Measurements from ENCODE around the gene CNTNAP2. TPM values are rescaled to one million over a fixed set of nuclear protein-coding genes. Genes with fewer than 3 reads are reported as not detected.
A peak's percentile ranks its signal among the peaks of the same experiment; 100 is the strongest.

The CNTNAP2 gene
- total and polyA plus RNA-seq, 12 donors: 0.07 to 0.77 (median 0.24) TPM

DNA sequence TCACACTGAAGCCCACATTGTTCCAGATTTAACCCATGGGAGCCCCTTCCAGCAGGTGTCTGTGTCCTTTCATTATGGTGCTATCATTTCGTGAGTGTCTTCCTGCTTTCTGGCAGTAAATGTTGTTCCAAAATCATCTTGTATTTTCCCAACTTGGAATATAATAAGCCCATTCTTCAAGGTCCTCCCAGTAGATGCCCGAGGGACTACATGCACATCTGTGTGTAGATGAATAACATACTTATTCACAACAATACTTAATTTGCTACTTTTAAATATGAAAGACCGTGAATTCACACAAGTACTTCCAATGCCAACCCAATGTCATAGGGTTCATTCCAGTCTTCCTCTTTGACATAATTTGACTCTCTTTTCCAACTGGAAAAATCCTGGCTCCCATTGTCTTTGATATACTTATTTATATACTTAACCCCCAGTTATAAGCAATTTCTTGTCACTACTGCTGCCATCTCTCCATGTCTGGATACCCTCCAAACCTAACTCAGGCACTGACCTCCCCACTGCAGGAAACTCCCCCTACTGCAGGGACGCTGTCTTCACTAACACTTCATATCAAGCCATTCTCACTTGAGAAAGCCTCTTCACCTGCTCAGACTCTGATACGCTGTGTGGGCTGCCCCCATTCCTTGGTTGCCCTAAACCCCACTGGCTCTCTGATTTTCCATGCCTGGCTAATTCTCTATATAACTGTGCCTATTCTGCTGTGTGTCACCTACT lies 1119.2 kb downstream of the CNTNAP2 start:
- Histone ChIP-seq H3K27me3 (no peaks in the 10 kb centered on the region), H3K4me3 (no peak overlapping the region), H3K4me1 (no peaks in the 10 kb centered on the region), H3K9me3 (peaks cover 0 to 8% (median 0%) of the 10 kb centered on the region in 11 donors), H3K36me3 (no peaks in the 10 kb centered on the region), H3K27ac (no peak overlapping the region)
- DNase-seq (no peak), ATAC-seq (no peak)
- TF ChIP-seq, protein P1, sequence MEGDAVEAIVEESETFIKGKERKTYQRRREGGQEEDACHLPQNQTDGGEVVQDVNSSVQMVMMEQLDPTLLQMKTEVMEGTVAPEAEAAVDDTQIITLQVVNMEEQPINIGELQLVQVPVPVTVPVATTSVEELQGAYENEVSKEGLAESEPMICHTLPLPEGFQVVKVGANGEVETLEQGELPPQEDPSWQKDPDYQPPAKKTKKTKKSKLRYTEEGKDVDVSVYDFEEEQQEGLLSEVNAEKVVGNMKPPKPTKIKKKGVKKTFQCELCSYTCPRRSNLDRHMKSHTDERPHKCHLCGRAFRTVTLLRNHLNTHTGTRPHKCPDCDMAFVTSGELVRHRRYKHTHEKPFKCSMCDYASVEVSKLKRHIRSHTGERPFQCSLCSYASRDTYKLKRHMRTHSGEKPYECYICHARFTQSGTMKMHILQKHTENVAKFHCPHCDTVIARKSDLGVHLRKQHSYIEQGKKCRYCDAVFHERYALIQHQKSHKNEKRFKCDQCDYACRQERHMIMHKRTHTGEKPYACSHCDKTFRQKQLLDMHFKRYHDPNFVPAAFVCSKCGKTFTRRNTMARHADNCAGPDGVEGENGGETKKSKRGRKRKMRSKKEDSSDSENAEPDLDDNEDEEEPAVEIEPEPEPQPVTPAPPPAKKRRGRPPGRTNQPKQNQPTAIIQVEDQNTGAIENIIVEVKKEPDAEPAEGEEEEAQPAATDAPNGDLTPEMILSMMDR (IDR thresholded peaks at IDR 0.05): no peak
- 63 to 65% methylated on average over 5 of the region's 5 CpGs for WGBS, 2 donors
- intact Hi-C loops (cut with DNase I): loop anchor here in 1 of 10 donors (10.0 kb wide), 1 partner anchor 1029 kb away; no protein-coding TSS in a partner anchor

DNA sequence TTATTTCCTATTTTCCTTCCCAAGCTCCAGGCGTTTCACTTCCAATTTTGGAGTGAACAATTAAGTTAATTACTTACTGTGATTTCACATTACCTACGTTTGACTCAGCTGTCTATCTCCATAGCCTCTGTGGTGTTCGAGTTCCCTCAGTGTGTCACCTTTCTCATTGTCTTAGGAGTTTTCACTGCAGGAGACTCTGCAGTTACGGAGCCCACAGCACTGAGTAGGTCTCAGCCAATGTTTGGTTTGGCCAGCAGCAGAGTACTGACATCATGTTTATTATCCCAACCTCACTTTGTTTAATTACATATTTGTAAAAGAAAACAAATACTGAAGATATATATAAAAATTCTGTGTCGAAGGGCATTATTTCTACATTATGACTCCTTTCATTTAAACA lies 1123.9 kb downstream of the CNTNAP2 start:
- Histone ChIP-seq H3K36me3 (no peaks in the 10 kb centered on the region), H3K4me3 (no peak overlapping the region), H3K9me3 (no peaks in the 10 kb centered on the region), H3K4me1 (no peaks in the 10 kb centered on the region), H3K27ac (no peak overlapping the region), H3K27me3 (no peaks in the 10 kb centered on the region)
- TF ChIP-seq, protein P1 (IDR thresholded peaks at IDR 0.05): no peak
- no peak for DNase-seq
- intact Hi-C loops (cut with DNase I): loop anchor here in 3 of 10 donors (5.0 to 10.0 kb wide), 3 partner anchors 842 to 1024 kb away; no protein-coding TSS in a partner anchor
- 65 to 76% methylated on average over 5 of the region's 5 CpGs for WGBS, 2 donors
- no peak for ATAC-seq

DNA sequence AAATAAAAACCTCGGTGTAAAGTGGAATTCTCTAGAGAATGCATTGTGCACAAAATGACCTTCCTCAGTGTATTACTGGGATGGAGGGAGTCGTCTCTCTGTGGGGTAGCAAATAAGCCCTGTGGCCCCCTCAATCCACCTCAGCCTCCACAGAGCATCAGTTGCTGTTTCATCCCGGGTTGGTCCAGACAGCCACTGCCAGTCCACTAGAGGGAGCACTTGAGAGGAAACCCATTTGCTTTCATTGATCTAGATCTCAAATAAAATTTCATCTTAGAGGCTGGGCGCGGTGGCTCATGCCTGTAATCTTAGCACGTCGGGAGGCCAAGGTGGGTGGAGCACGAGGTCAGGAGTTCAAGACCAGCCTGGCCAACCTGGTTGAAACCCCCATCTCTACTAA lies 1128.7 kb downstream of the CNTNAP2 start:
- H3K9me3 ChIP-seq: no peaks in the 10 kb centered on the region
- TF ChIP-seq, protein P1 (IDR thresholded peaks at IDR 0.05): peak in 8 of 9 donors; percentile 25 to 70 (median 62)
- no peak for ATAC-seq
- 38 to 48% methylated on average over 8 of the region's 8 CpGs for WGBS, 2 donors
- no peak overlapping the region for H3K4me3 ChIP-seq
- intact Hi-C loops (cut with DNase I): loop anchor here in 5 of 10 donors (5.0 to 10.0 kb wide), 4 partner anchors 837 to 1020 kb away; no protein-coding TSS in a partner anchor
- H3K27me3 ChIP-seq: peaks cover 0 to 4% (median 0%) of the 10 kb centered on the region in 7 donors
- H3K4me1 ChIP-seq: no peaks in the 10 kb centered on the region
- DNase-seq: peak in 1 of 2 donors; percentile 5
- no peaks in the 10 kb centered on the region for H3K36me3 ChIP-seq
- H3K27ac ChIP-seq: no peak overlapping the region

DNA sequence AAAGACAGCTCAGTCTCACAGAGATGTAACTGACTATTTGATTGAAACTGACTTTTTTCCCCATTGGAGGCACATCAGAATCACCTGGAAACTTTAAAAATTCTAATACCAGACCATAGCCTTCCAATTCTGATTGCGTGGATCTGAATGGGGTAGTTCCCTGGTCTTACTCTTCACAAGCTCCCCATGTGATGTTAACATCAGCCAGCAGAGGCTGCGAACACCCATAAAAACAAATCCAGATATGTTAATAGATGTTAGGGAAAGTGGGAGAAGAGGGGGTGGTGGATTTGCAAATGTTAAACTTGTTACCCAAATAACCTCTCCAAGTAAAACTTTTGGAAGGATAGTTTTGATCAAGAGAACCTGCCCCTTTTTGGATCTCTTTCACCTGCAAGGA lies 1133.4 kb downstream of the CNTNAP2 start:
- TF ChIP-seq, protein P1 (IDR thresholded peaks at IDR 0.05): no peak
- intact Hi-C loops (cut with DNase I): loop anchor here in 5 of 10 donors (5.0 to 10.0 kb wide), 4 partner anchors 832 to 1015 kb away; no protein-coding TSS in a partner anchor
- no peaks in the 10 kb centered on the region for H3K36me3 ChIP-seq
- H3K27me3 ChIP-seq: peaks cover 0 to 4% (median 0%) of the 10 kb centered on the region in 7 donors
- H3K27ac ChIP-seq: no peak overlapping the region
- H3K4me1 ChIP-seq: no peaks in the 10 kb centered on the region
- DNase-seq (no peak), ATAC-seq (no peak)
- no peaks in the 10 kb centered on the region for H3K9me3 ChIP-seq
- H3K4me3 ChIP-seq: no peak overlapping the region
- WGBS, 2 donors: 68 to 83% methylated on average over 2 of the region's 2 CpGs

All from heart right ventricle (tissue), 16 donors.